ENCODE data around the gene ADAMTSL1.
A peak's percentile ranks its signal among the peaks of the same experiment; 100 is the strongest.

The ADAMTSL1 gene

DNA sequence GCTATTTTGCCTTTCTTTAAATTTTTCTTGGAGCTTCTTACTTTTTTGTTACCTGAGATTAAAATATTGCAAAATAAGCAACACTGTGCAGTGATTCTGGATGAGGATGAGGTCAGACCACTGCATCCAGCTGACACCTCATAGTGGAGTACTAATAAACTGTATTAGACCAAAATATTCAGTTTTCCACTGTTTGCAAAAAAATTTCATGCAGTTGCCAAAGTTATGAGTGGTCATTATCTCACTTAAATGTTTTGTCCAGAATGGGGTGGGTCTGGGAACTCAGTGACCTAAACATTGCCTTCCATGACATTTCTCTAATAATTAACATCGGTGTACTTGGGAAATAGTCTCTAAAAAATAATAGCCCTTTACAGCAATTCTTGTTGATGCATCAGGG, 143.8 kb downstream of the ADAMTSL1 start:
- H3K4me3 ChIP-seq (ENCODE audit: low read length), result no peak overlapping the region
- DNase-seq (ENCODE audit: low read depth), result no peak
- TF ChIP-seq, protein P1, sequence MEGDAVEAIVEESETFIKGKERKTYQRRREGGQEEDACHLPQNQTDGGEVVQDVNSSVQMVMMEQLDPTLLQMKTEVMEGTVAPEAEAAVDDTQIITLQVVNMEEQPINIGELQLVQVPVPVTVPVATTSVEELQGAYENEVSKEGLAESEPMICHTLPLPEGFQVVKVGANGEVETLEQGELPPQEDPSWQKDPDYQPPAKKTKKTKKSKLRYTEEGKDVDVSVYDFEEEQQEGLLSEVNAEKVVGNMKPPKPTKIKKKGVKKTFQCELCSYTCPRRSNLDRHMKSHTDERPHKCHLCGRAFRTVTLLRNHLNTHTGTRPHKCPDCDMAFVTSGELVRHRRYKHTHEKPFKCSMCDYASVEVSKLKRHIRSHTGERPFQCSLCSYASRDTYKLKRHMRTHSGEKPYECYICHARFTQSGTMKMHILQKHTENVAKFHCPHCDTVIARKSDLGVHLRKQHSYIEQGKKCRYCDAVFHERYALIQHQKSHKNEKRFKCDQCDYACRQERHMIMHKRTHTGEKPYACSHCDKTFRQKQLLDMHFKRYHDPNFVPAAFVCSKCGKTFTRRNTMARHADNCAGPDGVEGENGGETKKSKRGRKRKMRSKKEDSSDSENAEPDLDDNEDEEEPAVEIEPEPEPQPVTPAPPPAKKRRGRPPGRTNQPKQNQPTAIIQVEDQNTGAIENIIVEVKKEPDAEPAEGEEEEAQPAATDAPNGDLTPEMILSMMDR (conservative IDR thresholded peaks at IDR 0.05; ENCODE audit: low read length), result no peak

DNA sequence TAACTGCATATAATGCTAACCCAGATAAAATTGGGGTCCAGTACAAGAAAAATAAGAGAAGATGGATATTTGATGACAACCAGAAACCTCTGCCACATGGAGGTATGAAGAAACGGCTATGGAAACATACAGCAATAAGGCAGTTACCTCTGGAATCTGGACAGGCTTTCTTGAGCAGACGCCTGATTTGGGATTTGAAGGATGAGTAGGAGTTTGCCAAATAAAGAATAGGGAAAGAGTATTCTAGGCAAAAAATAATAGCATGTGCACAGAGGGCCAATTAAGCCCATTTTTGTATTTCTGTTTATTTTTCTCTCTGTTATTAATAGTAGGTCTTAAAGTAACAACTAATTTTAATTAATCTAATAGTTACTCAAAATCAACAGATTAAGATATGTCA, 144.9 kb downstream of the ADAMTSL1 start:
- no peak for DNase-seq (ENCODE audit: low read depth)
- no peak overlapping the region for H3K4me3 ChIP-seq (ENCODE audit: low read length)
- TF ChIP-seq, protein P1 (conservative IDR thresholded peaks at IDR 0.05; ENCODE audit: low read length), result no peak

DNA sequence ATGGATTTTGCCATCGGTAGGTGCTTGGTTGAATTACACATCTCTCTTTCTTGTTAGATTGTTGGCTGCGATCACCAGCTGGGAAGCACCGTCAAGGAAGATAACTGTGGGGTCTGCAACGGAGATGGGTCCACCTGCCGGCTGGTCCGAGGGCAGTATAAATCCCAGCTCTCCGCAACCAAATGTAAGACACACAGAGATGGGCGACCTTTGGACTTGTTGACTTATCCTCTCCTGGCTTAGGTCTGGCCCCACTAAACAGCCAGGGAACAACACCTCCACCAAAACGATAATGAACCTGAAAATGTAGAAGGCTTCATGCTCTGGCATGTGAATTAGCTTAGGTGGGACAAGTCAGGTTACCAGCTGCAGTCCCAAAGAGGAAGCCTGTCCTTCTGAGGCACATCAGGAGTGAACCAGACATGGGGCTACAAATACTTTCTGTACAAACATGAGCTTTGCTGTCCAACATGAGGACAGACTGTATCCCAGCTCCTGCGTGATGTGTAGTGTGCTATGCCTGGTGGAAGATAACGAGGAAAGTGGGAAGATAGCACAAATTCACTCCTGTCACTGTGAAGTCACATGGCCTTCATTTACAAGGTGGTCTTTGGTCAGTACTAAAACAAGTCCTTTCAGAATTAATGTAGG, 148.4 kb downstream of the ADAMTSL1 start:
- TF ChIP-seq, protein P1 (conservative IDR thresholded peaks at IDR 0.05; ENCODE audit: low read length), result no peak
- no peak for DNase-seq (ENCODE audit: low read depth)
- no peak overlapping the region for H3K4me3 ChIP-seq (ENCODE audit: low read length)

DNA sequence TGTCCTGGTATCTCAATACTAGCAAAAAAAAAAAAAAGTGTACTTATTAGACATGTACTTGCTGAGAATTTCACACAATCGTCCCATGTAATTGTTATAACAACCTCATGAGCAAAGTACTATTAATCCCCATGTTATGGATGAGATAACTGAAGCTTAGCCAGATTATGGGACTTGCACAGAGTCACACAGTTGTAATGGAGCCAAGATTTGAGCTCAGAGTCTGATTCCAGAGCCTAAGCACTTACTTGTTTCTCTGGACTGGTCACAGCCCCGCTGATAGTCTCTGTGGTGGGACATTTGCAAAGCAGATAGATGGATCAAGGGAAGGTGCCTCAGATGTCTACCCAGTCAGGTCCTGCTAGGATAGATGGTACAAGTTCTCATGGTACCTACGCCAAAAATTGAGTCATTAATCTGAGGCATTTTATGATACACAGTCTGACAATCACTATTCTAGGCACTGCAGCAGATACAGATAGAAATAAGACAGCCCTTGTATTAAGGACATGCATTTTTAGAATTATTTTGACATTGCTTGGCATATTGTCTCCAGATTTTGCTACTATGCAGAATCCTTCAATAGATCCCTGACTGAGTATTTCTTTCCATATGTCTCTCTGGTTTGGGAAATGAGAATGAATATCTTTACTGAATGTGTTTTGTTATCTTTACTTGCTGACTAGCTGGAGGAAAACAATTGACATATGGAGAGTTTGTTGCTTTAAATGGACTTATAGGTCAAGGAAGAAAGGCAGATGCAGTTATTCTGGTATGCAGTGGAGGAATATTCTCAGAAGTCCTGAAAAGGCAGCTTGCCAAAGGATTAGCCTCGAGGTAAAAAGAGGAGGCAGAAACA, 149.5 kb downstream of the ADAMTSL1 start:
- peak; percentile 49 for DNase-seq (ENCODE audit: low read depth)
- no peak overlapping the region for H3K4me3 ChIP-seq (ENCODE audit: low read length)
- TF ChIP-seq, protein P1 (conservative IDR thresholded peaks at IDR 0.05; ENCODE audit: low read length), result no peak

DNA sequence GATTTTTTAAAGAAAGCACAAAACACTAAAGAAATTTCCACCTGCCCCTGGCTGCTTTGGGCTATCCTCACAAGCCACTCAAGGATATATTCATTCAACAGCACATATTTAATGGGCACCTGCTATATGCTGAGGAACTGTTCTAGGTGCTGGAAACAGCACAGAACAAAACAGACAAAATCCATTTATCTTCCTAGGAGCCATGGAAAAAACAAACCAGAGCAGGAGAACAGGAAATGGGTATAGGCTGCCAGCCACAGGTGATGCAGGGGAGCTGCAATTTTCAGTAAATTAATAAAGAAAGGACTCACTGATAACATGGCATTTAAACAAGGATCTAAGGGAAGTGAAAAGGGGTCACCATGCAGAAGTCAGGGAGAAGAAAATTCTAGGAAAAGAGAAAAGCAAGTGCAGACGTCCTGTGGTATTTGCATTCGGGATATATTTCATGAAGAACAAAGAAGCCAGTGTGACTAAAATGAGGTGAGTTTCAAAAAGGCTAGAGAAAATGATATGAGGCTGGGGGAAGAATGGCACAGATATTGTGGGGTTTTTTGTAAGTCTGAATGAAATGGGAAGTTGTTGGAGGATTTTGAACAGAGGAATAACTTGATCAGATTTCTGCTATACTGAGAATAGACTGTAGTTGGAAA, 152.2 kb downstream of the ADAMTSL1 start:
- no peak for DNase-seq (ENCODE audit: low read depth)
- TF ChIP-seq, protein P1 (conservative IDR thresholded peaks at IDR 0.05; ENCODE audit: low read length), result no peak
- no peak overlapping the region for H3K4me3 ChIP-seq (ENCODE audit: low read length)

DNA sequence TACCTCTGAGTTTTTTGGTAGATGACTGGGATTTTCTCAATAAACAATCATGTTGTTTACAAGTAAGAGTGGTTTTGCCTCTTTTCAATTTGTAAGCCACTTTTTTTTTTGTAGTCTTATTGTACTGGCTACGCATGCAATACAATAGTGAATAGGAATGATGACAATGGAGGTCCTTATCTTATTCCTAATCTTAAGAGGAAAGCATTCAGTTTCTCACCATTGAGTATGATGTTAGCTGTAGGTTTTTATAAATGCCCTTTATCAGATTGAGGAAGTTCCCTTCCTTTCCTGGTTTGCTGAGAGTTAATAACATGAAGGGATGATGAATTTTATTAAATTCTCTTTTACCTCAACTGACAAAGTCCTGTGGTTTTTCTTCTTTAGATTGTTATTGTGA, 155.2 kb downstream of the ADAMTSL1 start:
- no peak overlapping the region for H3K4me3 ChIP-seq (ENCODE audit: low read length)
- DNase-seq (ENCODE audit: low read depth), result no peak
- TF ChIP-seq, protein P1 (conservative IDR thresholded peaks at IDR 0.05; ENCODE audit: low read length), result no peak
